Kidney (tissue), 14 donors: ENCODE results near the gene HK1. TPM values are rescaled to one million over a fixed set of nuclear protein-coding genes. Genes with fewer than 3 reads are reported as not detected.

Experiments used
- DNase-seq, 5 donors: peaks; one replicate each; pipeline ENCODE4 v3.0.0-alpha.2; 2013 to 2020
- FAIRE-seq: peaks from 2 replicates; lab custom pipeline; 2012; peaks lifted over from hg19 to GRCh38; lab: Jason Lieb, UNC
- H3K27ac ChIP-seq, 2 donors: one replicate each; pipeline ENCODE4 v1.7.0; 2013; ENCODE audit warnings: low read depth in 2 of 2, low read length in 2 of 2, inconsistent platforms in 1 of 2
- H3K27me3 ChIP-seq: one replicate; pipeline ENCODE4 v1.7.1; 2013; ENCODE audit warnings: low read length, inconsistent platforms; ENCODE audit not compliant: control insufficient read depth, insufficient read depth
- H3K36me3 ChIP-seq, 3 donors: one replicate each; pipeline versions ENCODE4 v1.7.0 to v1.7.1; 2013; ENCODE audit warnings: low read length in 3 of 3, control low read depth in 1 of 3, inconsistent platforms in 1 of 3; ENCODE audit not compliant: insufficient read depth in 3 of 3, control insufficient read depth in 2 of 3
- H3K4me1 ChIP-seq, 3 donors: one replicate each; pipeline versions ENCODE4 v1.7.0 to v1.7.1; 2013; ENCODE audit warnings: low read length in 3 of 3, inconsistent platforms in 1 of 3, low read depth in 1 of 3; ENCODE audit not compliant: control insufficient read depth in 2 of 3, insufficient read depth in 2 of 3
- H3K4me3 ChIP-seq, 3 donors: one replicate each; pipeline versions ENCODE4 v1.7.0 to v1.8.1; 2013; ENCODE audit warnings: low read length in 3 of 3, control low read depth in 1 of 3, inconsistent platforms in 1 of 3
- H3K9ac ChIP-seq, 3 donors: one replicate each; pipeline versions ENCODE4 v1.7.0 to v1.7.1; 2013; ENCODE audit warnings: low read length in 3 of 3, control low read depth in 1 of 3, inconsistent platforms in 1 of 3
- H3K9me3 ChIP-seq, 3 donors: one replicate each; pipeline versions ENCODE4 v1.7.0 to v1.7.1; 2013; ENCODE audit warnings: low read length in 3 of 3, control low read depth in 1 of 3, inconsistent platforms in 1 of 3; ENCODE audit not compliant: control insufficient read depth in 2 of 3, insufficient read depth in 1 of 3
- intact Hi-C: fragments of 100-400 bp; cut with DNase I; formaldehyde crosslinking; loops from one replicate; pipeline ENCODE4 v1.11.1; 2022
- polyA plus RNA-seq: library from polyadenylated mRNA; stranded (reverse); fragments of 350-450 nt; fragmentation: Illumina TruSeq; extraction: RNeasy Lipid Tissue Mini Kit (QIAGEN cat#74804); gene quantifications from one replicate; pipeline ENCODE4 v1.2.3, GENCODE V29; 2014; ENCODE audit warnings: low read depth, low replicate concordance; ENCODE audit not compliant: insufficient read depth
- total RNA-seq: library from RNA; stranded (reverse); fragmentation: NEBNext Ultra II Directional; extraction: Animal tissue kit (Norgen Biotek cat#: 25700); gene quantifications from one replicate; pipeline ENCODE4 v1.2.1, GENCODE V29; 2021
- TF ChIP-seq, protein P1 (sequence below): IDR thresholded peaks from 3 replicates; pipeline ENCODE4 v1.5.1; 2012; ENCODE audit warnings: mild to moderate bottlenecking, moderate library complexity, borderline replicate concordance; ENCODE audit not compliant: insufficient read depth; ENCODE audit errors: extremely low read depth
- donor health status: control.
- donor health status: control.
- donor health status: control.
- donor health status: control.
- donor health status: control.
- donor health status: DM: yes; HTN: yes; CAD: no.
- donor health status: Normal renal cell carcinoma (clear cell type).

HK1 gene
- total and polyA plus RNA-seq, 2 donors from 2014 or later, result 35.9 to 84.9 TPM

DNA sequence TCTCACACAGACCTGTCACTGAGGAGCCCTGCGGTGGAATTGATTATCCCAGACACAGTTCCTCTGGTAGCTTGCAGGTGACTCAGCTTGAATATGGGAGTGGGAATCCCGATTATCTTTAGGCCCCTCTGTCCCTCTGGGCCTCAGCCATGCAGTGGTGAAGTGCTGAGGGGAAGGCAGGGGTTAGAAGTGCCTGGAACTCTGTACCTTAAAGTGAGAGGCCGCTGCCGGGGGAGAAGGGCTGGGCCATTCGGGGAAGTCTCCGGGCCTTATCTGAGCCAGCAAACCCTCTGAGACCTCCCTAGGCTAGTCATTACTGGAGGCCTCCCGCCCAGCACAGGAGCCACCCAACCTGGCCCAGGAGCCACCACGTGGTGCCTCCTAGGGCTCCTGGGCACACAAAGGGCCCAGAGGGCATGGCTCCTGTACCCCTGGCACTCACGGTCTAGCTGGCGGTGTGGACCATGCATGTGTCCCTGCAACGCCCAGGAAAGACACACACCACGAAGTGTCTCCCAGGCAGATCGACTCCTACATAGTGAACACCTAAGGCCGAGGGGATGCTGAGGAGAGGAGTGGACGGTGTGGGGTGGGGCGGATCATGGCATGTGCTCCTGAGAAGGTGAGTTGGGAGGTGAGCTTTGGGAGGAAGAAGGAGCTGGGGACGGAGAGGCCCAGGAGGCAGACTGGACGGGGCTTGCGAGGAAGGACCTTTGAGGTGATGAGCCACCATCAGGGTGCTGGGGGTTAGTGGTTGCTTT, 56.2 kb downstream of the HK1 start:
- FAIRE-seq, result no peak
- peak overlapping the region in 1 of 3 donors; percentile 41 for H3K9ac ChIP-seq
- peak overlapping the region; percentile 56 to 81 for H3K27ac ChIP-seq
- H3K9me3 ChIP-seq, result no peaks in the 10 kb centered on the region
- H3K4me3 ChIP-seq, result no peak overlapping the region
- H3K36me3 ChIP-seq, result no peaks in the 10 kb centered on the region
- peak in 1 of 5 donors; percentile 61 for DNase-seq
- H3K4me1 ChIP-seq, result peaks cover 0 to 53% (median 47%) of the 10 kb centered on the region in 3 donors
- TF ChIP-seq, protein P1, sequence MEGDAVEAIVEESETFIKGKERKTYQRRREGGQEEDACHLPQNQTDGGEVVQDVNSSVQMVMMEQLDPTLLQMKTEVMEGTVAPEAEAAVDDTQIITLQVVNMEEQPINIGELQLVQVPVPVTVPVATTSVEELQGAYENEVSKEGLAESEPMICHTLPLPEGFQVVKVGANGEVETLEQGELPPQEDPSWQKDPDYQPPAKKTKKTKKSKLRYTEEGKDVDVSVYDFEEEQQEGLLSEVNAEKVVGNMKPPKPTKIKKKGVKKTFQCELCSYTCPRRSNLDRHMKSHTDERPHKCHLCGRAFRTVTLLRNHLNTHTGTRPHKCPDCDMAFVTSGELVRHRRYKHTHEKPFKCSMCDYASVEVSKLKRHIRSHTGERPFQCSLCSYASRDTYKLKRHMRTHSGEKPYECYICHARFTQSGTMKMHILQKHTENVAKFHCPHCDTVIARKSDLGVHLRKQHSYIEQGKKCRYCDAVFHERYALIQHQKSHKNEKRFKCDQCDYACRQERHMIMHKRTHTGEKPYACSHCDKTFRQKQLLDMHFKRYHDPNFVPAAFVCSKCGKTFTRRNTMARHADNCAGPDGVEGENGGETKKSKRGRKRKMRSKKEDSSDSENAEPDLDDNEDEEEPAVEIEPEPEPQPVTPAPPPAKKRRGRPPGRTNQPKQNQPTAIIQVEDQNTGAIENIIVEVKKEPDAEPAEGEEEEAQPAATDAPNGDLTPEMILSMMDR, result no peak
- H3K27me3 ChIP-seq, result no peaks in the 10 kb centered on the region
- intact Hi-C loops, result no loop called here

DNA sequence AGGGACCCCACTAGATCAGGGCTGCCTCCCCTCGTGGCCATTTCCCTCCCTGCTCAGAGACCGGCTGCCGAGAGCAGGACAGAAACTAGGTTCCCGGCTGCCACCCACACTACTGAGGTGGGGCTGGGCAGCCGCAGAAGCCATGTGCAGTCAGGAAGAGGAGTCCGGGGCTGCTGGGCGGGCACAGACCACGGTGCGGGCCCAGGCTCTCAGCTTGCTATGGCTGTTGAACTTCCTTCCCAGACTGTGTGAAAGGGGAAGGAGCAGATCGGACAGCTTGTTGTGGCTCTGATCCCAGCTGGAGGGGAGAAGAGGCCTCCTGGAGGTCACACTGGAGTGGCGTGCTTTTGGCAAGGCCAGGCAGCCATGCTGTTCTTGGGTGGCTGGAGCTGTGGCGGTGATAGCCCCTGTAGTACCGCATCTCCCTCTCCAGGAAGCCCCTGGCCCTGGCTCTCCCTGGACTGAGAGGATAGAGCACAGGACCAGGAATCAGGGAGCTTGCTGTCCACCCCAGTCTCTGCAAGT, 56.8 kb downstream of the HK1 start:
- FAIRE-seq, result no peak
- peak in 2 of 5 donors; percentile 63 to 87 for DNase-seq
- H3K27ac ChIP-seq, result peak overlapping the region; percentile 56 to 81
- intact Hi-C loops, result no loop called here
- peaks cover 0 to 51% (median 51%) of the 10 kb centered on the region in 3 donors for H3K4me1 ChIP-seq
- peak overlapping the region in 1 of 3 donors; percentile 41 for H3K9ac ChIP-seq
- H3K9me3 ChIP-seq, result no peaks in the 10 kb centered on the region
- H3K4me3 ChIP-seq, result peak overlapping the region in 1 of 3 donors; percentile 26
- H3K27me3 ChIP-seq, result no peaks in the 10 kb centered on the region
- TF ChIP-seq, protein P1, result no peak
- H3K36me3 ChIP-seq, result no peaks in the 10 kb centered on the region

DNA sequence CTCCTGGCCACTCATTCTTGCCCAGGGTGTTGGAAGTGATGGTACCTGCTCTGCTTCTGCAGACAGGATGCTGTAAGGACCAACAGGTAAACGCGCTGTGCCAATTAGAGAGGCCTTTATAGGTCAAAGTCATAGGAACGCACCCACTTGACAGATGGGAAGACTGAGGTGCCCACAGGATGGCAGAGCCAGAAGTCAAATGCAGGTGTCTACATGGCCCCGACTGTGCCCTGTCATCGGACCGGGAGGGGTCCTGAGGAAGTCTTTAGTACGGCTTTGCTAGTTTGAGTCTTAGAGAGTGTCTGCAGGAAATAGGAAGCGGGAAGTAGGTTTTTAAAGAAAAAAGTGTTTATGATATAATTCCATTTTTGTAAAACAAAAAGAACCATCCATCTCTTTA, 57.3 kb downstream of the HK1 start:
- intact Hi-C loops, result no loop called here
- peak overlapping the region; percentile 56 to 81 for H3K27ac ChIP-seq

More for the DNA sequence above, 57.3 kb downstream of the HK1 start:
- peaks cover 0 to 51% (median 51%) of the 10 kb centered on the region in 3 donors for H3K4me1 ChIP-seq
- DNase-seq (no peak), FAIRE-seq (no peak)
- TF ChIP-seq, protein P1, result no peak
- H3K4me3 ChIP-seq, result peak overlapping the region in 1 of 3 donors; percentile 26
- H3K9ac ChIP-seq, result peak overlapping the region in 1 of 3 donors; percentile 41
- H3K9me3 ChIP-seq, result no peaks in the 10 kb centered on the region
- H3K36me3 ChIP-seq, result no peaks in the 10 kb centered on the region
- no peaks in the 10 kb centered on the region for H3K27me3 ChIP-seq
